ENCODE measurements around the gene RAB44. TPM values are rescaled to one million over a fixed set of nuclear protein-coding genes. Genes with fewer than 3 reads are reported as not detected.
"Not testable (repeated sequence)": the region's sequence is repeated elsewhere in the genome, so short reads cannot be mapped to it uniquely, and the experiment has no call there.

RAB44 gene
- total RNA-seq, 2 experiments from 2014 or later = 0.05 TPM; not detected in 1

DNA sequence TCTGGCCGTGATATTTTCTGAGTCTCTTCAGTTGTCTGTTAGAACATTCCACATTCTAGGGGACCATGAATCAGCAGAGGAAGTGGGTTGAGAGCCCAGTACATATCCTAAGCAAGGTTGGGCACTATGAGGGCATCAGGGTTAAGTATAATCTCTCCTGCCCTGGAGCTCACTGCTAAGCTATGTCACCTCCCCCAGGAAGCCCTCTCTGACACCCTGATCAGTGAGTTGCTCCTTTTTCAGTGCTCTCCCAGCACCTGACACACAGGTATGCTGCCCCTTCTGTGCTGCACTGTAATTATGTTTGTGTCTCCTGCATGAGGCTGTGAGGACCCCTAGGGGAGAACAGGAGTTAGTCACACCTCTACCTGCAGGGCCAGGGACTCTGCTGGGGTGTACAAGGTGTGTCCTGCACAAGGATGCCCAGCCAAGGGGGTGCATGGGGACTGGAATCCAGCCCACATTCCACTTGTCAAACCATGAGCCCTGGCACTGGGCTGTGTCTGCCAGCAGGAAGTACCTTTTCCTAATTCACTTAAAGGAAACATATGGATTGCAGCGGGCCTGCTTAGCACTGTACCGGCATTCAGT, 3.9 kb downstream of the RAB44 start:
- ATAC-seq (peak; percentile 61), DNase-seq (peak; percentile 23)
- no peaks in the 10 kb centered on the region for H3K27me3 Mint-ChIP-seq
- ChIA-PET POLR2A (no interaction called here), CTCF (interaction anchor here (0.7 to 1.3 kb wide), 2 partner anchors 9 to 87 kb away, joined by 3 to 4 read pairs; no protein-coding TSS in a partner anchor)
- peak overlapping the region; percentile 4 for H3K27ac Mint-ChIP-seq
- intact Hi-C loops (cut with DNase I, micrococcal nuclease) = no loop called here
- H3K4me1 Mint-ChIP-seq = peaks cover 4% of the 10 kb centered on the region
- H3K36me3 Mint-ChIP-seq (ENCODE audit: low read depth) = no peaks in the 10 kb centered on the region
- H3K9me3 Mint-ChIP-seq (ENCODE audit: low read depth) = no peaks in the 10 kb centered on the region
- no peak overlapping the region for H3K4me3 Mint-ChIP-seq

DNA sequence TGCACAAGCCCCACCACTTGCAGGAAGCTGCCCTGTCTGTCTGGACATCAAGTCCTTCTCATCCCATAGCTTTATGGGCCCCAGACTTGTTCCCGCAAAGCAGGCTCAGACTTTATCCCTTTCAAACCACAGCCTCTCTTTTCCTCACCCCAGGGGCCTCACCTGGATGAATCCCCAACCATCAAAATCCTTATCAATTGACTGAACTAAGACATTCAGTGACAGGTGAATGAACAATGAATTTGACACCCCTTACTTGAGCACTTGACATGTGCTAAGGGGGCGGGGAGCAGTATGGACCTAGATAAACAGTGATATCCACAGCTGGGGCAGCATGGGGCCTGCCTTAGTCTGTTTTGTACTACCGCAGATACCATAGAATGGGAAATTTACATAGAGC, 5.0 kb downstream of the RAB44 start:
- no peak overlapping the region for H3K4me3 Mint-ChIP-seq
- ChIA-PET POLR2A (no interaction called here), CTCF (no interaction called here)
- no peaks in the 10 kb centered on the region for H3K27me3 Mint-ChIP-seq
- DNase-seq = no peak
- H3K27ac Mint-ChIP-seq = no peak overlapping the region
- no peak for ATAC-seq
- intact Hi-C loops (cut with DNase I, micrococcal nuclease) = no loop called here
- H3K4me1 Mint-ChIP-seq = peaks cover 1% of the 10 kb centered on the region
- H3K36me3 Mint-ChIP-seq (ENCODE audit: low read depth) = no peaks in the 10 kb centered on the region
- no peaks in the 10 kb centered on the region for H3K9me3 Mint-ChIP-seq (ENCODE audit: low read depth)

DNA sequence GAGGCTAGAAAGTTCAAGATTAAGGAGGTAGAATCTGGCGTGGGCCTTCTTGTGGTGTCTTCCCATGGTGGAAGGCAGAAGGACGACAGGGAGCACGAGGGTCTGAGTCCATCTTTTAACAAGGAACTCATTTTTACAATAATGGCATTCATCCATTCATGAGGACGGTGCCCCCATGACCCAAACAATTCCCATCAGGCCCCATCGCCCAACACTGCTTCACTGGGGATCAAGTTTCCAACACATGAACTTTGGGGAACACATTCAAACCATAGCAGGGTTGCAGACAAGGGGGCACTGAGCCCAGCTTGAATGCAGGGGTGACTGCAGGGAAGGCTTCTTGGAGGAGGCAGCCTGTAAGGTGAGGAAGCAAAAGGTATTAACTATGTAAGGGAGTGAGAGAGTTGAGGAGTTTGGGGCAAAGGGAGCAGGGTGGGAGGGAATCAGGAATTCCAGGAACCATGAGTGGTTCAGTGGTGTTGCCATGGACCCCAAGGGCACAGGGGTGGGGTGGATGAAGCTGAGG, 5.5 kb downstream of the RAB44 start:
- H3K36me3 Mint-ChIP-seq (ENCODE audit: low read depth) = no peaks in the 10 kb centered on the region
- POLR2A ChIA-PET = no interaction called here
- peaks cover 1% of the 10 kb centered on the region for H3K4me1 Mint-ChIP-seq
- no peaks in the 10 kb centered on the region for H3K27me3 Mint-ChIP-seq
- CTCF ChIA-PET = no interaction called here
- no peak for DNase-seq
- H3K27ac Mint-ChIP-seq = no peak overlapping the region
- no peaks in the 10 kb centered on the region for H3K9me3 Mint-ChIP-seq (ENCODE audit: low read depth)
- no peak for ATAC-seq
- H3K4me3 Mint-ChIP-seq = no peak overlapping the region
- intact Hi-C loops (cut with DNase I, micrococcal nuclease) = no loop called here

DNA sequence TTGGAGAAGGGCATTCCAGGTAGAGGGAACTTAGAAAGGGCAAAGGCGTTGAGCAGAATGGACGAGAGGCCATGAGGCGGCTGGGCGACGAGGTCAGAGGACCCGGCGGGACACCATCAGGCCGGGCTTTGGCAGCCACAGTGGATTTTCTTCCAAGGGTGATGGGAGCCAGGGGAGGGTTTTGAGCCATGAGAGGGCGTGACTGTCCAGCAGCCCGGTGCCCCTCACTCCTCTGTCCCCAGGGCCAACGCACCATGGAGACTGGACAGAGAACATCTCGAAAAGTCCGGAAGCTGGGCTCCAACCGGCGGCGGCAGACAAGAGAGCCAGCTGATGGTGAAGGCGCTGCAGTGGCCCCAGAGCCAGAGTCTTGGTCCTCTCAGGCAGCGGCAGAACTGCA, 6.4 kb downstream of the RAB44 start:
- Mint-ChIP-seq H3K27ac (no peak overlapping the region), H3K27me3 (no peaks in the 10 kb centered on the region), H3K4me1 (peaks cover 1% of the 10 kb centered on the region), H3K4me3 (no peak overlapping the region), H3K36me3 (ENCODE audit: low read depth) (no peaks in the 10 kb centered on the region), H3K9me3 (ENCODE audit: low read depth) (no peaks in the 10 kb centered on the region)
- intact Hi-C loops (cut with DNase I, micrococcal nuclease) = no loop called here
- DNase-seq (no peak), ATAC-seq (no peak)
- CTCF ChIA-PET = interaction anchor here (1.3 kb wide), 1 partner anchor 54 kb away, joined by 4 read pairs; no protein-coding TSS in a partner anchor
- POLR2A ChIA-PET = no interaction called here

DNA sequence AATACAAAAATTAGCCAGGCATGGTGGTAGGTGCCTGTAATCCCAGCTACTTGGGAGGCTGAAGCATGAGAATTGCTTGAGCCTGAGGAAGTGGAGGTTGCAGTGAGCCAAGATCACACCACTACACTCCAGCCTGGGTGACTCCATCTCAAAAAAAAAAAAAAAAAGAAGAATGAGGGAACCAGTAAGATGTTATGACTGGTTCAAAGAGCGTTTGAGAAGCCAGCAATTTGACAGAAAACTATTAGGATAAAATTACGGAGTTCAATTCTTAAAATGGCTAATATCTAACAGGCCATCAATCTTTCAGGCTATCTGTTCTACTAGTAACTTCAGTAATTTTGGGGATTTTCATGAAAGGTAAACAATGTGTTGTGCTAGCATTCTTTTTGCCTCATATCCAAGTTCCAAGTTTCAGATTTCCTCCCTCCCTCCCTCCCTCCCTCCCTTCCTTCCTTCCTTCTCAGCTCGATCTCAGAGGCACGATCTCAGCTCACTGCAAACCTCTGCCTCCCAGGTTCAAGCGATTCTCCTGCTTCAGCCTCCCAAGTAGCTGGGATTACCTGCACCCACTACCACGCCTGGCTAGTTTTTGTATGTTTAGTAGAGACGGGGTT, 7.4 kb downstream of the RAB44 start:
- intact Hi-C loops (cut with DNase I, micrococcal nuclease); H3K4me1 Mint-ChIP-seq; ATAC-seq; H3K27ac Mint-ChIP-seq; DNase-seq; H3K9me3 Mint-ChIP-seq (ENCODE audit: low read depth); POLR2A ChIA-PET; H3K27me3 Mint-ChIP-seq; H3K36me3 Mint-ChIP-seq (ENCODE audit: low read depth); H3K4me3 Mint-ChIP-seq: not testable (repeated sequence)
- CTCF ChIA-PET = interaction anchor here (0.6 to 1.3 kb wide), 2 partner anchors 53 to 135 kb away, joined by 3 to 4 read pairs; no protein-coding TSS in a partner anchor

DNA sequence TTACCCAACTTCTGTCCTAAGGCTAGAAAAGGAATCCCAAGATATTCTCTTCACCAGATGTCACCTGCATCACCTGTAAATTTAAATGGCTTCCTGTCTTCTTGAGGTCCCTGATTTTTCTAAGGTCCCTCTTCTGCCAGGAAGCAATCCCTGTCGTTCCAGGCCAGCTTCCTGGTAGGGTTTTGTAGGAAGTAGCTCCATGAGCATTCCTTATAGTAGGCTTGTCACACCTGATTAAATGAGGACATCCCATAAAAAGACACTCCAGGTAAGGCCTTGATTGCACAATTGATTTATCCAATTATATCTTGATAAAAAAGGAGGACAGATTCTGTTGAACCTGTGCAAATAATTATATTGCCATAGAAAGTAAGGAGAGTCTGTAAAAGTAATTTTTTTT, 8.7 kb downstream of the RAB44 start:
- Mint-ChIP-seq H3K27ac (no peak overlapping the region), H3K4me1 (peaks cover 1% of the 10 kb centered on the region), H3K9me3 (ENCODE audit: low read depth) (no peaks in the 10 kb centered on the region), H3K36me3 (ENCODE audit: low read depth) (no peaks in the 10 kb centered on the region), H3K4me3 (no peak overlapping the region), H3K27me3 (no peaks in the 10 kb centered on the region)
- ChIA-PET CTCF (interaction anchor here (0.7 to 1.4 kb wide), 4 partner anchors 56 to 276 kb away, joined by 3 to 5 read pairs (median 4); no protein-coding TSS in a partner anchor), POLR2A (no interaction called here)
- ATAC-seq = no peak
- intact Hi-C loops (cut with DNase I, micrococcal nuclease) = no loop called here
- no peak for DNase-seq

DNA sequence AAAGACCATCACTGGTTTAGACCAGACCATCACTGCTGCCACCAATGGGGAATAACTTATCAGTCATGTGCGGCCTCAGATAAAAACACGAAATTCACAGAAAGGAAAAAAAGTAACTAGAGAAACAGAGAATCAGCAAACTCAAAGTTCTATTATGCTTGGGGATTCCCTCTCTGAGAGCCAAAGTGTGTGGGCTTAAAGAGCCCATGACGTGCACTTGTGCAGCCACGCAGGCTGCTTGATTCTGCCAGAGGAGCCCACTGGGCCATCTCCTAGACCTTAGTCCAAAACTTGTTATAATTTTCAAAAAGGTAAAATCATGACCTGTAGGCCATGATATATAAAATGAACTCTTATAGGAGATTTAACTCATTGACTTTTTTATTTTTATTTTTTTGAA, 15.2 kb downstream of the RAB44 start:
- H3K4me3 Mint-ChIP-seq = no peak overlapping the region
- no peaks in the 10 kb centered on the region for H3K36me3 Mint-ChIP-seq (ENCODE audit: low read depth)
- CTCF ChIA-PET = interaction anchor here (2.4 kb wide), 1 partner anchor 46 kb away, joined by 11 read pairs; no protein-coding TSS in a partner anchor
- DNase-seq = no peak
- intact Hi-C loops (cut with DNase I, micrococcal nuclease) = no loop called here
- POLR2A ChIA-PET = no interaction called here
- no peaks in the 10 kb centered on the region for H3K27me3 Mint-ChIP-seq
- H3K27ac Mint-ChIP-seq = peak overlapping the region; percentile 13
- no peaks in the 10 kb centered on the region for H3K9me3 Mint-ChIP-seq (ENCODE audit: low read depth)
- H3K4me1 Mint-ChIP-seq = peaks cover 2% of the 10 kb centered on the region
- ATAC-seq = peak; percentile 42

DNA sequence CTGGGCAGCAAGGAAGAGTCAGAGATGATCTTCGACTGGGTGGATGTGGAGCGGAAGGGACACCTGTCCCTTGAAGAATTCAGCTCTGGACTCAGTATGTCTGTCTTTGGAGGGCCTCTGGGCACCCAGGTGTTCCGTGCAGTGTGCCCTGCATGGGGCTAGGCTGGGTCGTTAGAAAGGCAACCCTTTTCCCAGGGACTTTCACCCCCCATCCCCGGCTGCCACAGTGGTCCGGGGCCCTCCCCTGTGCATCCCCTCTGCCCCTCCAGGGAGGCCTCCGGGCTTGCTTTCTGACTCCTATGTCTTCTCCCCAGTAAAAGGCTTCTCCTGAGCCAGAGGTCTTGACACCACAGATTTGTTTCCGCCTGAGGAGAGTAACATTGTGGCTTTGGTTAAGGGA, 16.2 kb downstream of the RAB44 start:
- no peak overlapping the region for H3K27ac Mint-ChIP-seq
- ATAC-seq = no peak
- ChIA-PET CTCF (no interaction called here), POLR2A (no interaction called here)
- no peaks in the 10 kb centered on the region for H3K9me3 Mint-ChIP-seq (ENCODE audit: low read depth)
- peaks cover 2% of the 10 kb centered on the region for H3K4me1 Mint-ChIP-seq
- H3K36me3 Mint-ChIP-seq (ENCODE audit: low read depth) = no peaks in the 10 kb centered on the region
- no peak for DNase-seq
- H3K4me3 Mint-ChIP-seq = no peak overlapping the region
- intact Hi-C loops (cut with DNase I, micrococcal nuclease) = no loop called here
- no peaks in the 10 kb centered on the region for H3K27me3 Mint-ChIP-seq

DNA sequence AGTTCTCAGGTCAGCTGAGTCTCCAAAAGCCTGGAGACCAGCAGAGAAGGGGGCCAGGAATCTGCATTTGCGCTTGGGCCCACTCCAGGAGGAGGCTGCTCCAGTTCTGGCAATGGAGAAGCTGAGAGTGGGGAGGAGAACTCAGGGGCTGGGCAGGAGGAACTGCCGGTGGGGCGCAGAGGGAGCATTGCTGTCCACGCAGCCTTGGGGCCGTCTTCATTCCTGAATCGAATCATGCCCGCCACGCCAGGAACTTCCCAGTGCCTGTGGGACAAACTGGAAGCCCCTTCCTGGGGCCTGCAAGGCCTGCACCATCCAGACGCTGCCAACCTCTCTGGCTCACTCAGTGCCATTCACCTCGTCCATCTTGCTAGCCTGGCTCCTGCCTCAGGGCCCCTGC, 16.9 kb downstream of the RAB44 start:
- no peak for ATAC-seq
- peaks cover 2% of the 10 kb centered on the region for H3K4me1 Mint-ChIP-seq
- intact Hi-C loops (cut with DNase I, micrococcal nuclease) = no loop called here
- no peaks in the 10 kb centered on the region for H3K36me3 Mint-ChIP-seq (ENCODE audit: low read depth)
- ChIA-PET POLR2A (no interaction called here), CTCF (no interaction called here)
- H3K4me3 Mint-ChIP-seq = no peak overlapping the region
- no peaks in the 10 kb centered on the region for H3K9me3 Mint-ChIP-seq (ENCODE audit: low read depth)
- H3K27me3 Mint-ChIP-seq = no peaks in the 10 kb centered on the region
- no peak for DNase-seq
- H3K27ac Mint-ChIP-seq = no peak overlapping the region

DNA sequence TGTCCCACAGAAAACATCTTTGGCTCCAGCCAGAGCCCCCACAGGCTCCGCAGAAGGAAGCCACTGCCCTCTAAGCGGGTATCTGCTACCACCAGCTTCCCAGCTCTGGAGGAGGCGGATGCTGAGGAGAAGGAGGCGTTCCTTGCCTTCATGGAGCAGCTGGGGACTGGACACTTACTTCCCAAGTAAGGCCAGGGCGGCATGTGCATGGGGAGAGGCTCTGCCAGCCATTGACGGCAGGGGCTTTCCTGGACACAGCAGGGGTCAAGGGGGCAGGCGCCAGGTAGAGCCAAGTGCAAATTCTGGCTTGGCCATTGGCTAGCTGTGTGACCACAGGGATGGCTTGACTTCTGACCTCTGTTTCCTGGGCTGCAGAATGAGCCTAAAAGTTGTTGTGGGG, 17.8 kb downstream of the RAB44 start:
- no peak for DNase-seq
- intact Hi-C loops (cut with DNase I, micrococcal nuclease) = no loop called here
- no peak overlapping the region for H3K4me3 Mint-ChIP-seq
- H3K4me1 Mint-ChIP-seq = peaks cover 2% of the 10 kb centered on the region
- no peak overlapping the region for H3K27ac Mint-ChIP-seq
- H3K27me3 Mint-ChIP-seq = no peaks in the 10 kb centered on the region
- H3K36me3 Mint-ChIP-seq (ENCODE audit: low read depth) = no peaks in the 10 kb centered on the region
- ChIA-PET POLR2A (no interaction called here), CTCF (no interaction called here)
- H3K9me3 Mint-ChIP-seq (ENCODE audit: low read depth) = no peaks in the 10 kb centered on the region
- no peak for ATAC-seq

DNA sequence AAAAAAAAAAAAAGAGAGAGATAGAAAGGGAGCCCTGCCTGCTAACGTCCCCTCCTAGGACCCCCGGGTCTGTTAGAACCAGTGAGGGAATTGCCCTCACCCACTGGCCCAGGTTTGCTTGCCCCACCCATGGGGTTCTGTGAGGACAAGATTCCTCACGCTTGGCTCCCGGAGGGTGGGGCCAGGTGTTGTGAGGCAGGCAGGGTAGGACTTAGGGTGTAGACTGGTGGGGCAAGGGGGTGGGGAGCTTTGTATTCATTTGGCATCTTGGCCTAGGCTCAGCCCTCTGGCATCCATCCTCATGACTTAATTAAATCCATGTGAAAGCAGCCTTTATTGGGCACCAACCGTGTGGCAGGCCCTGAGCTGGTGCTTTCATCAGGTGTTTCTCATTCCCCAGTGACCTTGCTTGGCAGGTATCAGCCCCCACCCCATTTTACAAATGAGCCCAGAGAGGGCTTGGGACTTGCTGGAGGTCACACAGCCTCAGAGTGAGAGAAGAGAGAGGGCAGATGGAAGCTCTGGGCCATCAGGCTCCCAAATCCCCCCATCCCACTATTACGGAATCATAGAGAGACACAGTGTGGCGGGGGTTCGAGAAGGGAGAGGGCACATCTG, 19.0 kb downstream of the RAB44 start:
- Mint-ChIP-seq H3K36me3 (ENCODE audit: low read depth) (no peaks in the 10 kb centered on the region), H3K27me3 (no peaks in the 10 kb centered on the region), H3K4me1 (peaks cover 2% of the 10 kb centered on the region), H3K4me3 (no peak overlapping the region), H3K9me3 (ENCODE audit: low read depth) (no peaks in the 10 kb centered on the region), H3K27ac (no peak overlapping the region)
- POLR2A ChIA-PET = no interaction called here
- DNase-seq (no peak), ATAC-seq (no peak)
- CTCF ChIA-PET = interaction anchor here (0.6 kb wide), 1 partner anchor 97 kb away, joined by 3 read pairs; no protein-coding TSS in a partner anchor
- intact Hi-C loops (cut with DNase I, micrococcal nuclease) = no loop called here
